ENCODE data around the gene RBMS3. TPM values are rescaled to one million over a fixed set of nuclear protein-coding genes. Genes with fewer than 3 reads are reported as not detected.
"Not testable (repeated sequence)": the region's sequence is repeated elsewhere in the genome, so short reads cannot be mapped to it uniquely, and the experiment has no call there.

RBMS3 gene
- total RNA-seq, 2 experiments from 2014 or later, result 0.38 to 0.63 TPM

DNA sequence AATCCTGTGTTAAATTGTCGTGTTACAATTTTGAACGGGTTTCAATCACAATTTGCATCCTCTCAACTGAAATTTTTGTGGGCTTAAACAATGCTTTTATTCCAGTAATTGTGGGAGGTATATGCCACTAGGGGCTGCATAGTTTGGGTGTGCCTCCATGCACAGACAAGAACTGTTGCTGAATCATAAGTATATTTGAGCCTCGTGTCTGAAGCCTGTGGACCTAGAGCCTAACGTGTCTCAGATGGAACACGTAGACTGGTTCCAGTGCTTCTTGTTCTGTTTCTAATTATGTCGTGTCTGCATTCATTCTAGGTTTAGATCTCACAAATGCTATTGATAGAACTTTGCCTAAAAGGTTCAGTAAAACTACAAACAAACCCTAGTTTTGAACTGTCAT, 363.4 kb downstream of the RBMS3 start:
- H3K9me3 Mint-ChIP-seq, result peaks cover 3% of the 10 kb centered on the region
- no peak overlapping the region for H3K27ac Mint-ChIP-seq
- no peak overlapping the region for H3K4me3 Mint-ChIP-seq
- no peaks in the 10 kb centered on the region for H3K27me3 Mint-ChIP-seq
- H3K36me3 Mint-ChIP-seq (ENCODE audit: low read depth), result no peaks in the 10 kb centered on the region
- POLR2A ChIA-PET, result no interaction called here
- H3K4me1 Mint-ChIP-seq, result no peaks in the 10 kb centered on the region
- DNase-seq, result no peak
- CTCF ChIA-PET, result no interaction called here

DNA sequence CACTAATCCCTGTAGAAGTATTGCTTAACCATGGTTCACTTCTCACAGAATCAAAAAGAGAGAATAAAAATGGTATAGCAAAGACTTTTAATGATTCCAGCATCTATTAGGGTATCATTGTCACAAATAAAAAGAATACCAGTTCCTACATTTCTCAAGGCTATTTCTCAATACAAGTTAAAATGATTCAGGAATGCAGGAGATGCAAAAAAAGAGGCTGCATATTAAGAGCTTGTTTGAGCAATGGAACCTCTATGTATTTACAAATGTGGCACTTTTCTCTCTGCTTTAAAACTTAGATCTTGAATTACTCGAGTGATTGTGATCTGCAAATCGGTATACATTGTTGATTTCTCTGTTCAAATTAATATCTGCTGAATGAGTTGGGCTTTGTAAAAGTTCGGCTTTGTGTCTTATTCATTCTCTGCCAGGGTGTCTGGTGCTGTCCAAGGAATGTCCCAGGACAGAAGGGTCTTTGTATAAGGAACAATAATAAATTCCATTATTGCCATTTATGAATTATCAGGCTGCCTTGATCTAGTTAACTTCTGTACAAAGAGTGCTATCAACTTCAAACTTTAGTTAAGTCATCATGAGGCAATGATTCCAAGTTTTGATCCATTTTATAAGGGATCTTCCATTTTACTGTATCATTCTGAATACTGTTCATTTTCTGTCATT, 364.2 kb downstream of the RBMS3 start:
- no peaks in the 10 kb centered on the region for H3K27me3 Mint-ChIP-seq
- no peaks in the 10 kb centered on the region for H3K4me1 Mint-ChIP-seq
- H3K4me3 Mint-ChIP-seq, result no peak overlapping the region
- peaks cover 3% of the 10 kb centered on the region for H3K9me3 Mint-ChIP-seq
- ChIA-PET POLR2A (no interaction called here), CTCF (no interaction called here)
- H3K36me3 Mint-ChIP-seq (ENCODE audit: low read depth), result no peaks in the 10 kb centered on the region
- no peak for DNase-seq
- no peak overlapping the region for H3K27ac Mint-ChIP-seq

DNA sequence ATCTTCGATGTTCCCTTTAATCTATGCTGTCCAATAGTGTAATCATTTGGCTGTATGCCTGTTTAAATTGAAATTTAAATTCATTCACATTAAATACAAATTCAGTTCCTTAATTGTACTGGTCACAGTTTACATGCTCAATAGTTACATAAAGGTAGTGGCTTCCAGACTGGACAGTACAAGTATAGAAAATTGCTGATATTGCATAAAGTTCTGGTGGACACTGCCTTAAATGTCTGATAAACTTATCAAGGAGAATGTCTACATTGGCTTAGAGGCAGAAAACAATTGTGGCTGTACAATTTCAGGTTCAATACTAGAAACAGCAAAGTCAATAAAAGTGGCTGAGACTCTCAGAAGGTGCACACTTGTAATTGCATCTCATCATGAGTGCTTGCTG, 365.2 kb downstream of the RBMS3 start:
- DNase-seq, result no peak
- H3K4me3 Mint-ChIP-seq, result no peak overlapping the region
- ChIA-PET POLR2A (no interaction called here), CTCF (no interaction called here)
- H3K36me3 Mint-ChIP-seq (ENCODE audit: low read depth), result no peaks in the 10 kb centered on the region
- no peak overlapping the region for H3K27ac Mint-ChIP-seq
- no peaks in the 10 kb centered on the region for H3K4me1 Mint-ChIP-seq
- H3K27me3 Mint-ChIP-seq, result no peaks in the 10 kb centered on the region
- H3K9me3 Mint-ChIP-seq, result peaks cover 3% of the 10 kb centered on the region

DNA sequence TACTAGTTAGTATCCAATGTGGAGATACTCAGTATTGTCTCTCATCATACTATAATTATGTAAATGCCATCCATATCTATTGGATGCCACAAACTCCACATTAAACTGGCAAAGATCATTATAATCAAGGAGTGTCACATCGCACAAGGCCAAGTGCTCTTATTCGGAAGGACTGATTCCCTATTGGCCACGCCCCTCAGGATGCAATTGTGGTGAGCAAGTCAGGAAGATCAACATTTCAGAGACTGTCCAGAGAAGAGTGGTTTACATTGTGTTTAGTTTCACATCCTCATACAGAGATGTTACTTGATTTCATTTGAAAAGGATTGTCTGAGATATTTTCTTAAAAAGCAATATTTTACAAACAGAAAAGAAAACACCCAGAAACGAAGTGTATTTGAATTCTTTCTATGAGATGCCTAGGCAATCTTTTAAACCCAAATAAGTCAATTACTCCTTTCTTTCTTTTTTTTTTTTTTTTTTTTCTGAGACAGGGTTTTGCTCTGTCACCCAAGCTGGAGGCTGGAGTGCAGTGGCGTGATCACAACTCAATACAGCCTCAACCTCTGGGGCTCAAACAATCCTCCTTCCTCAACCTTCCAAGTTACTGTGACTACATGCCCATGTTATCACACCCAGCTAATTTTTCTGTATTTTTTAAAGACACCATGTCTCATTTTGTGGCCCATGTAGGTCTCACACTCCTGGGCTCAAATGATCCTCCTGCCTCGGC, 369.1 kb downstream of the RBMS3 start:
- no peak for DNase-seq

DNA sequence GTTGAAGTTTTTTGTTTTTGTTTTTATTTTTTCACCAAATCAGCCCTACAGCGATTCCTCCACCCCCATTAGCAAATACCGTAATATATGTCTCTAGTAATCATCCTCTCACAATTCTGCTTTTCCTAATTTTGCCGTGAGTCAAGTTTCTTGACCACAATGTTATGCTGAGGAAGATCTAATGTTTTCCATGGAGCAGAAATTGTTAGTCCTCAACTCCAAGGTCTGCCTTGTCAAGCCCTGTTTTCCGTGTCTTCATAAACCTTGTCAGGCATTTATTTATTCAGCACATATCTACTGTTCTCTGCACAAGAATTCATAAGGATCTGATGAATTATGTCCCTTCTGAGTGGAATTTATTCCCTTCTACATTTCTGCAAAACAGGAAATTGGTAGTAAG, 372.8 kb downstream of the RBMS3 start:
- no peak for DNase-seq
- Mint-ChIP-seq H3K4me1 (no peaks in the 10 kb centered on the region), H3K9me3 (no peaks in the 10 kb centered on the region), H3K27me3 (no peaks in the 10 kb centered on the region), H3K4me3 (no peak overlapping the region), H3K36me3 (ENCODE audit: low read depth) (no peaks in the 10 kb centered on the region), H3K27ac (no peak overlapping the region)
- ChIA-PET POLR2A (no interaction called here), CTCF (no interaction called here)

More for the DNA sequence above, 369.1 kb downstream of the RBMS3 start:
- ChIA-PET CTCF (no interaction called here), POLR2A (no interaction called here)
- H3K4me3 Mint-ChIP-seq, result no peak overlapping the region
- H3K36me3 Mint-ChIP-seq (ENCODE audit: low read depth), result no peaks in the 10 kb centered on the region
- H3K27me3 Mint-ChIP-seq, result no peaks in the 10 kb centered on the region
- no peaks in the 10 kb centered on the region for H3K4me1 Mint-ChIP-seq
- no peaks in the 10 kb centered on the region for H3K9me3 Mint-ChIP-seq
- no peak overlapping the region for H3K27ac Mint-ChIP-seq

DNA sequence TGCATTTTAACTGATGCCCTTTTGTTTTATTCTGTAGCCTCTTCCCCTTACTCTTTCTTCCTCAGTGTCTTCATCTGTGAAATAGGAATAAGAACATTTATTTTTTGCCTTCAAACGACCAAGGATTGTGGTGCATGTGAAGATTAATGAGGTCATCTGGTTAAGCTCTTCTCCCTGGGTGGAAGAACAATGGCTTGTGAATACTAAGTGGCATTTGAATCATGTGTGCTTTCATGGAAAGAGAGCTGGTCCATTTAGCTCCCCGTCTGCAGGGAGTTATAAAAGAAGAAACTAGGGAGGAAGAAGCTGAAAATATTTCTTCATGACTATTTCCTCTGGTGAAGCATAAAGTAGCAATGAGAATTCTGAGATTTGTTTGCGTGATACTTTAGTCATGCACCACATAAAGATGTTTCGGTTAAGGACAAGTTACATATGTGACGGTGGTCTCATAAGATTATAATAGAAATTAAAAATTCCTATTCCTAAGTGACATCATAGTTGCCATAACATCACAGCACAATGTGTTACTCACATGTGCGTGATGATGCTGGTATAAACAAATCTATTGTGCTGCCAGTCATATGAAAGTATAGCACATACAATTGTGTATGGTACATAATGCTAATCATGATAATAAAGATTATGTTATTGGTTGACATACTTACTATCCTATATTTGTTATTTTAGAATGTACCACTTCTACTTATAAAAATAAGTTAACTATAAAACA, 374.3 kb downstream of the RBMS3 start:
- H3K4me3 Mint-ChIP-seq, result no peak overlapping the region
- peaks cover under 1% of the 10 kb centered on the region for H3K9me3 Mint-ChIP-seq
- no peaks in the 10 kb centered on the region for H3K36me3 Mint-ChIP-seq (ENCODE audit: low read depth)
- no peaks in the 10 kb centered on the region for H3K4me1 Mint-ChIP-seq
- CTCF ChIA-PET, result no interaction called here
- no peaks in the 10 kb centered on the region for H3K27me3 Mint-ChIP-seq
- POLR2A ChIA-PET, result no interaction called here
- DNase-seq, result no peak
- H3K27ac Mint-ChIP-seq, result no peak overlapping the region

DNA sequence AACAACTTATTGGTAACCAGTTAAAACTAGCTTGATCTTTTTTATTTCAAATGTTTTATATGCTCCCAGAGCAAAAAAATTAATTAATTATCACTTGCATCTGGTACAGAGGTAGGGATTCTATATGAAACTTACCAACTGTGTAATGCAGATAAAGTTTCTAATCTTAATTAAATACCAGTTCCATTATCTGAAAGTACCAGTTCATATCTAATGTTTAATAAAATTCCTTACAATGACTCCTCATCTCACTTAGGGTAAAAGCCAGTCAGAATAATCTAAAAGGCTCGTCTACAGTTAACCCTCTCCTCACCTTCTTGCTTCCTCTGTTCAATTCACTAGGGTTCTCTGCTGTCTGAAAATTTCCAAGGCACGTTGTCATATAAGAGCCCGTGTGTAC, 384.8 kb downstream of the RBMS3 start:
- ChIA-PET POLR2A (no interaction called here), CTCF (no interaction called here)
- DNase-seq, result no peak
- H3K4me1 Mint-ChIP-seq, result no peaks in the 10 kb centered on the region
- no peaks in the 10 kb centered on the region for H3K9me3 Mint-ChIP-seq
- no peak overlapping the region for H3K27ac Mint-ChIP-seq
- no peak overlapping the region for H3K4me3 Mint-ChIP-seq
- no peaks in the 10 kb centered on the region for H3K27me3 Mint-ChIP-seq
- no peaks in the 10 kb centered on the region for H3K36me3 Mint-ChIP-seq (ENCODE audit: low read depth)

DNA sequence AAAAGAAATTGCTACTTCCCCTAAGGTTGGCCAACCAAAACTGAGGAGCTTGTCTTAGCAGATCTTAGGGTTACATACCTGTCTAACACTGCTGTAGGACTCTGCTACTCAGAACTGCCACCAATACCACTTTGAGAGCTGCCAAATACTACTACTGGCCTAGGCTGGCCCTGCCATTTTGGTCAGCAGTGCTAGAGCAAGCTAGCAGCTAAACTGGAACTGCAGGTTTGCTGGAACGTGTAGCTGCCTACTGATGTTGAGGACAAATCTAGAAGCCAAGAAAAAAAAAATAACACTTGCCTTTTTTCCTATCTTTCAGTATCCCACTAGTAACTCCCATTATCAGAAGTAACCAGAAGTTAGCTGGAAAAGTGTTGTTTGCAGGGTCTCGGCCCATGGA, 387.4 kb downstream of the RBMS3 start:
- H3K4me3 Mint-ChIP-seq, result no peak overlapping the region
- H3K9me3 Mint-ChIP-seq, result peaks cover 5% of the 10 kb centered on the region
- no peaks in the 10 kb centered on the region for H3K36me3 Mint-ChIP-seq (ENCODE audit: low read depth)
- H3K4me1 Mint-ChIP-seq, result no peaks in the 10 kb centered on the region
- ChIA-PET CTCF (no interaction called here), POLR2A (no interaction called here)
- no peak overlapping the region for H3K27ac Mint-ChIP-seq
- DNase-seq, result no peak
- no peaks in the 10 kb centered on the region for H3K27me3 Mint-ChIP-seq

DNA sequence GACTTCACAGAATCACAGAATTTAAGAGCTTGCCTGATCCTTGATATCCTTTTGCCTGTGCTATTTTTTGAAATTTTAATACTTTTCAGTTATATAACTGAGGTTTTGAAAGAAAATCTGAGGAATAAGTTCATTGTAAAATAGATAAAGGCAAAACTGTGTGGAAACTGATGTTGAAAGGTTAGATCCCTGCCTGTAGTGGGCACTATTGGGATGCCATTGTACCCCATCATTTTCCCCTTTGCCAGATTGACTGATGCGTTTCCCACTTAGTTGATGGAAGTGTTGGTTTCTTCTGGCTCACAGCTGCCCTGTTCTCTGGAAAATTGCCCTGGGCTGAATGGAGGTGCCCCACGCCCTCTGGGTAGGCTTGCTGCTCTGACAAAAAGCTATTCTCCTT, 387.9 kb downstream of the RBMS3 start:
- DNase-seq, result no peak

DNA sequence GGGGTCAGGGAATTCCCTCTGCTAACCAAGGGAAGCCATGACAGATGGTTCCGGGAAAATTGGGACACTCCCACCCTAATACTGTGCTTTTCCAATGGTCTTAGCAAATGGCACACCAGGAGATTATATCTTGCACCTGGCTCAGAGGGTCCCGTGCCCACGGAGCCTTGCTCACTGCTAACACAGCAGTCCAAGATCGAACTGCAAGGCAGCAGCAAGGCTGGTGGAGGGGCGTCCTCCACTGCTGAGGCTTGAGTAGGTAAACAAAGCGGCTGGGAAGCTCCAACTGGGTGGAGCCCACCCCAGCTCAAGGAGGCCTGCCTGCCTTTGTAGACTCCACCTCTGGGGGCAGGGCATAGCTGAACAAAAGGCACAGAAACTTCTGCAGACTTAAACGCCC, 389.6 kb downstream of the RBMS3 start:
- H3K4me3 Mint-ChIP-seq; H3K36me3 Mint-ChIP-seq (ENCODE audit: low read depth); H3K9me3 Mint-ChIP-seq; H3K4me1 Mint-ChIP-seq; H3K27me3 Mint-ChIP-seq; POLR2A ChIA-PET; CTCF ChIA-PET; H3K27ac Mint-ChIP-seq; DNase-seq: not testable (repeated sequence)

More for the DNA sequence above, 387.9 kb downstream of the RBMS3 start:
- no peaks in the 10 kb centered on the region for H3K36me3 Mint-ChIP-seq (ENCODE audit: low read depth)
- H3K27me3 Mint-ChIP-seq, result no peaks in the 10 kb centered on the region
- CTCF ChIA-PET, result no interaction called here
- no peaks in the 10 kb centered on the region for H3K4me1 Mint-ChIP-seq
- H3K9me3 Mint-ChIP-seq, result peaks cover 5% of the 10 kb centered on the region
- H3K27ac Mint-ChIP-seq, result no peak overlapping the region
- POLR2A ChIA-PET, result no interaction called here
- H3K4me3 Mint-ChIP-seq, result no peak overlapping the region

DNA sequence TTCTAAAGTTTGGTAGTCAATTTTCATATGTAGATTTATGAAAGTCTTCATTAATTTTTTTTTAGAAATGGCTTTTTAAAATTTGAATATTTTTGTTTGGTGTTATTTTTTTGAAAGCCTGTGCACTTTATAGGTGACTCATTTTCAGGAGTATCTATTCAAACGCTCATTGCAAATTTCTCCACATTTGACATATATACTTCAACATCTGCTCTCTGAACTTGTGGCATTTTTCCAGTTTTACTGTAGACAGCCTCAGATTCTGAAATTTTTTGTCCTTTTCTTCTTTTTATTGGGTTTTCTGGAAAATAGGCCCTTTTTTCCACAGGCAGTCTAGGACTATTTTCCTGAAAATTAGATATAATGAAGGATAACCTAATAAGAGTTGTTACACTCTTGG, 396.6 kb downstream of the RBMS3 start:
- Mint-ChIP-seq H3K27me3 (no peaks in the 10 kb centered on the region), H3K9me3 (peaks cover 2% of the 10 kb centered on the region), H3K4me1 (no peaks in the 10 kb centered on the region), H3K27ac (no peak overlapping the region), H3K4me3 (no peak overlapping the region), H3K36me3 (ENCODE audit: low read depth) (no peaks in the 10 kb centered on the region)
- POLR2A ChIA-PET, result no interaction called here
- no peak for DNase-seq
- CTCF ChIA-PET, result no interaction called here

DNA sequence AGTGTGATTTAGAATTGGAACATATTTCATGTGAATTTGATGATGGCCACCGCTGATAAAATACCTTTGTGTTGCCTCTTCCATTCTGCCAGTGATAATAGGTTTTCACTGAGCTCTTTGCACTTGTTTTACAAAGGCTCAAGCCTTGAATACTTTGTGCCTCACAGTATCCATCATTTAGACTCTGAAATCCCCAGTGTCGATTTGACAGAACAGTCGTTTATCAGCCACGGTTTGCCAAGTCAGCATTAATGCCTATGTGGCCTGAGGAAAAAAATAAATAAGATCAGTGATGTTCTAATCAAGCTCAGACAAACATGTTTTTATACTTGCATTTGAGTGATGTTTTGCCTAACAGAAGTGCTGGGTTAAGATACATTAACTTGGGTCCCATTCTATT, 399.1 kb downstream of the RBMS3 start:
- ChIA-PET CTCF (no interaction called here), POLR2A (no interaction called here)
- Mint-ChIP-seq H3K4me3 (no peak overlapping the region), H3K27ac (no peak overlapping the region), H3K9me3 (no peaks in the 10 kb centered on the region), H3K4me1 (no peaks in the 10 kb centered on the region), H3K27me3 (no peaks in the 10 kb centered on the region), H3K36me3 (ENCODE audit: low read depth) (no peaks in the 10 kb centered on the region)
- no peak for DNase-seq

DNA sequence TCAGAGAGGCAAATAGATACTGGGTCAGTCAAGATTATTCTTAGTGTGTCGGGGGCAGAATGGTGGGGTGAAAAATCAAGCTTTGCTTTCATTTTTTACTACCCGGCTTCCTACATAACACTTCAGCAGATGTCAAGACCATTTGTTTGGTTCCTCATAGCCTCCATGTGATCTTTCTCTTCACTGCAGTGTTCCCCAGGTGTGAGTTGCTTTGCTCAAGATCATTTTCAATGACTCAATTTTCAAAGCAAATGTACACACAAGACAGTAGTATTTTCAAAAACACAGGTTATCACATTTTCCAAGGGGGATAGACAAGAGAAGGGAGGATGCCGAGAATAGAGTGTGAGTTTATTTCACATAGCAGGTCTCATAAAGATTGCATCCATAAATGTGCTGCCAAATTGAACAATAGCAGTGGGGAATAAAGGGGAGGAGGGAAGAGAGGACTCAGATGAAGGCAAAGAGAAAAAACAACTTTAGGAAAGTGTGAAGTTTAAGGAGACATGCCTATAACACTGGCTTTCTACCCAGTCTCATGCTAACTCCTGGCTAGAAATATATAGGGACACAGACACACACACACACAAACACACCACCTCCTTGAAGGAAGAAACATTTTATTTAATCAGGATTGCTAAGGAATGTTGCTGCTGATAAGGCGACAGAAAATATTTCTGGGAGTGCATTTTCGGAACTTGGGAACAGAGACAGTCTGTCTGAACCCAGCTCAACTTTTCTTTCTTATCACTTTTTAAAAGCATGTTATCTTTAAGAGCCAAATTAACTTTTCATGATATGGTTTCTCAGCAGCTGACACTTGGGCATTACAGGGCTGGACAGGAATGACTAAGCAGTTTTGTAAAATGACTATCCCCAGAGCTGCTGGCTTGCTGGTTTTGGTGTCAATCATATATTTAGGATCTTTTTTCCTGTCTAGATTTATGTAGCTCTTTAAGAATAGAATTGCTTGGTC, 402.4 kb downstream of the RBMS3 start:
- no peaks in the 10 kb centered on the region for H3K36me3 Mint-ChIP-seq (ENCODE audit: low read depth)
- ChIA-PET CTCF (no interaction called here), POLR2A (no interaction called here)
- no peak overlapping the region for H3K27ac Mint-ChIP-seq
- no peaks in the 10 kb centered on the region for H3K9me3 Mint-ChIP-seq
- H3K4me1 Mint-ChIP-seq, result peaks cover 9% of the 10 kb centered on the region
- peaks cover 4% of the 10 kb centered on the region for H3K27me3 Mint-ChIP-seq
- DNase-seq, result no peak
- H3K4me3 Mint-ChIP-seq, result no peak overlapping the region
